ENCODE measurements around the gene VPS37C.

DNA sequence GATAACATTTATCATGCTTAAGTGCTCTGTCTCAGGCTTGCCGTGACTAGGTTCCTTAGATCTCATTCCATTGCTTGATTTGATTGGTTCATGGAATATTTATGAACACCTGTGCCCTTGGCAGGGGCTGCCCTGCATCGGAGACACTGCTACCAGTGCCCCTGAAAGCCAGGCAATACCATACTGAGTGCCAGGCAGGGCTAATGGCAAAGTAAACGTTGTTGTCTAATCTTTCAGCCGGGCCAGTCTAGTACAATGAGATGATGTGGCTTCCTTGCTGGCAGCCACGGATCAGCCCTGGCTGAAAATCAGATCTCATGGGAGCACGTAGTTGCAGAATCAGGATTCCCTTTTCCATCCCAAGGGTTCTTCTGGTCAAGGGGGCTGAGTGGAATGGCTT lies 37.1 kb upstream of the VPS37C start:
- TF ChIP-seq, protein P1, sequence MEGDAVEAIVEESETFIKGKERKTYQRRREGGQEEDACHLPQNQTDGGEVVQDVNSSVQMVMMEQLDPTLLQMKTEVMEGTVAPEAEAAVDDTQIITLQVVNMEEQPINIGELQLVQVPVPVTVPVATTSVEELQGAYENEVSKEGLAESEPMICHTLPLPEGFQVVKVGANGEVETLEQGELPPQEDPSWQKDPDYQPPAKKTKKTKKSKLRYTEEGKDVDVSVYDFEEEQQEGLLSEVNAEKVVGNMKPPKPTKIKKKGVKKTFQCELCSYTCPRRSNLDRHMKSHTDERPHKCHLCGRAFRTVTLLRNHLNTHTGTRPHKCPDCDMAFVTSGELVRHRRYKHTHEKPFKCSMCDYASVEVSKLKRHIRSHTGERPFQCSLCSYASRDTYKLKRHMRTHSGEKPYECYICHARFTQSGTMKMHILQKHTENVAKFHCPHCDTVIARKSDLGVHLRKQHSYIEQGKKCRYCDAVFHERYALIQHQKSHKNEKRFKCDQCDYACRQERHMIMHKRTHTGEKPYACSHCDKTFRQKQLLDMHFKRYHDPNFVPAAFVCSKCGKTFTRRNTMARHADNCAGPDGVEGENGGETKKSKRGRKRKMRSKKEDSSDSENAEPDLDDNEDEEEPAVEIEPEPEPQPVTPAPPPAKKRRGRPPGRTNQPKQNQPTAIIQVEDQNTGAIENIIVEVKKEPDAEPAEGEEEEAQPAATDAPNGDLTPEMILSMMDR (IDR thresholded peaks at IDR 0.05), result no peak
- TF ChIP-seq POLR2A (IDR thresholded peaks at IDR 0.05), result no peak

All from esophagus squamous epithelium (tissue), 4 donors.